Stimulated activated CD8-positive, alpha-beta memory T cell treated with anti-CD3 and anti-CD28 coated beads, Interleukin-4, amount 100 ng/mL, for 1 hour (primary cell): ENCODE results near the gene KRTAP5-3.

Experiments
- DNase-seq, 2 donors: peaks; one replicate each; pipeline ENCODE4 v3.0.0-alpha.2; 2020; ENCODE audit warnings: low read depth in 2 of 2, low spot score in 1 of 2

Gene KRTAP5-3

DNA sequence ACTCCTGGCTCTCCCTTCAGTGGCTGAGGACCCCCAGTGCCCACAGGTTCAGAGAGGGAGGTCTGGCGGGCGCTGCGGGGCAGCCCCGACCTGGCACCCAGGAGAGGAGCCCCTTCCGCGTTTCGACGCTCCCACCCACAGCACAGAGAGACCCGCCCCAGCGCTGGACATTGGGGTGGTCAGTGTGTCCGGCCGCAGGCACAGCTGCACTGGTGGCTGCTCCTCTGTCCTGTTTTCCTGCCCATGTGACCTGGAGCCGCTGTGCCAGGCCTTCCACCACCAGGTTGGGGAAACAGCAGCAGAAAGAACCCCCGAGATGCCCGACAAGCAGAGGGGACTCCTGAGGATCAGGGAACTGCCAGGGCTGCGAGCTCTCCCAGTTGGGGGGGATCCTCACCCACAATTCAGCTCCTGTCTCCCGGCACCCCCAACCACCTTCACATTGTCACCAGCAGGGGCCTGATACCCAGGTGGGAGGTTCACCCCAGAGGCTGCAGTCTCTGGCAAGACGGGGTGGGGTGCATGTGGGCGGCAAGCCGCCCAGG is 35.0 kb upstream of the KRTAP5-3 start:
- no peak for DNase-seq

DNA sequence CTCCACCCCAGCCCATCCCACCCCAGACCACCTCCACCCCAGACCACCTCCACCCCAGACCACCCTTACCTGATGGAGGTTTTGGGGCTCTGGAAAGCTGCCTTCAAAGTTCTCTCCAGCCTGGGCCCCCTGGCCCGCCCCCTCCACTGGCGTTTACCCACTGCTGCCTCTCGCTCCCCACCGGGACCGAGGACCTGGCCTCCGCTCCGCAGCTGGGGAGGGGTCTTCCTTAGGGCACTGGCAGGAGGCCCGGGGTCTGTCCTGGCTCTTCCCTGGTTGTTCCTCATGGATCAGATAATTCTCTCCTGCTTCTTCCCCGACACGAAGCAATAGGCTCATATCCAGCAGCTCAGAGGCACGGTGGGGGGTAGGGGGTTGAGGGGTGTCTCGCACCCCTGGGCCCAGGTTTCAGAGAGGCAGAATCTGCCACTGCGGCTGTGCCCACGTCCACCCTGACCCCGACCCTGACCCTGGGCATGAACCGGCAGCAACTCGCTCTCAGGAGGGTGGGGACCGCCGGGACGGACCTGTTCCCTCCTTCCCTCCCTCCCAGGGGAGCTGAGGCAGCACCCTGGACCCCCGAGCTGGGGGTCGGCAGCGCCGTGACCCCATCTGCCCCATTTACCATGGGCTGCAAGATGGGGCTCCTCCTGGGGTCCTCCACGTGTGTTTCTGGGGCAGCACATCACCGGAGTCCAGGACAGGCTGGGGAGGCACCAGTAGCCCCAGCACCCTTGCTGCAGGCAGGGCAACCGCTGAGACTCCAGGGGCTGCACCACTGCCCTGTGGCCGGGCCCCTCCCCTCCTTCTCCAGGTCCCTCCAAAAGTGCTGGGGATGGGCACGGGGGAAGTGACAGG is 34.3 kb upstream of the KRTAP5-3 start:
- DNase-seq: no peak

DNA sequence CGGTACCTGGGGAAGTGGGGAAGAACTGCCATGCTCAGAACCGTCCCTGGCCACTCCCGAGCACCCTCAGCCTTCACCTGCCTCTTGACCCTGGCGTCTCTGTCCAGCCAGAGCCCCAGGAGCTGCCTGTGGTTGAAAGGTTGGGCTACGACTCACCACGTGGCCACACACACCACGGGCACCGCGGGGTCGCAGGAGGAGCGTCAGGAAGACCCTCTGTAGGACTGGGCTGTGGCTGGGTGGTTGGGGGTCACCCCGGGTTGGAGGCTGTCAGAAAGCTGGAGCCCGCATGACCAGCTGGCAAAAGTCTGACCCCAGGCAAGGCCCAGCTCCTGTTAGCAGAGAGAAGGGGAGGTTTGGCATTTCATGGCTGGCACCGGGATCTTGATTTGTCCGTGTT is 32.8 kb upstream of the KRTAP5-3 start:
- no peak for DNase-seq

DNA sequence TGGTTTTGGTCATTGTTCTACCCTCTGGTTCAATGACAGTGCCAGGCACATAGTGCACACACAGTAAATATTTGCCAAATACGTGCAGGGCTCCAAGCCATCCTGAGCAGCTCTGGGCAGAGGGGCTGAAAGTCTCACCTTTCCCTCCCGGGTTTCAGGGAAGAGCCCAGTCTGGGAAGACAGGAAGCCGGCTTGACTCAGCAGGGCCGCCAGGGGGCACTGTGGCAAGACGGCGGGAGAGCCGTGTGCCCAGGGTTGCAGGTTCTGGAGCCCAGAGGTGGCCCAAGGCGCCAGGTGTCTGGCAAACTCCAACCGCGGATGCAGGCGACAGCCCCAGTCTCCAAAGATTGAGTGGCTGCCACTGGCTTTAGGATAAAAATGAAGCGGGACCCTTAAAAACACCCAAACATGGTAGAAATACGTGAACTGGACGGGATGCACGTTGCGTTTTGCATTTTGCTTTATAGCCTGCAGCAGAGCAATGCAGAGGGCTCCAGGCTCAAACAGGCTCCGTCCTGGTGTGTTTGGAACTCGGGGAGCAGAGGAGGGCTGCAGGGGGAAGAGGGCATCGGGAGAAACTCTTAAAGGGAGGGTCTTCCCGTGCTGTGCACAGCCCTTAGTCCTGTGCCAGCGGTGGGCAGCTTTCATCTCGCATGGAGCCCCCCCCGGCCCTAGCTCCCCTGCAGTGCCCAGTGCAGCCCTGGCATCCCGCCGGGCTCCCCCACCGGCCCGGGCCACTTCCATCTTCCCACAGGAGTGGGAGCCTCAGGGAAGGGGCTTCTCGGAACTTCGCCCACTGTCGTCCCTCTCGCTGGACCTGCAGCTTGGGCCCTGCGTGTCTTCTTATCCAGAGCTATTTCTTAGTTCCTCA is 32.0 kb upstream of the KRTAP5-3 start:
- DNase-seq: no peak

DNA sequence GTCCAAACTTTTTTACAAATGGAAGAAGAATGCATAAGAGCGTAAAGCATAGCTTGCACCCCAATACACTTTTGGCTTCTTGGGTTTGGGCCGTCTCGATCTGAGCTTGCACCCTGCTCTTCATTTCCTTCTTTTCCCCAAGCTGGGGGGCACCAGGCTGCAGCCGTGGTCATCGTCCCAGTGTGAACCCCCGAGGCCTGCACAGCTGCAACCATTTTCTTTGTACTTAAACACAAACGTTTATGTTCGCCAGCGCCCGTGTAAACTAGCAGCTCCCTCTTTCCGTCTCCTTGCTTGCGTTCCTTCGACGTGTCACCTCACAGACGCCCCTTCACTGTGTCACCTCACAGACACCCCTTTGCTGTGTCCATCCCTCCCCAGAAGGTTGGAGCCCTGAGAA is 31.4 kb upstream of the KRTAP5-3 start:
- DNase-seq: no peak

GRCh38 chr11:1639102-1639620 is 30.9 kb upstream of the KRTAP5-3 start:
- no peak for DNase-seq

GRCh38 chr11:1638344-1638743 is 30.1 kb upstream of the KRTAP5-3 start:
- DNase-seq: no peak

DNA sequence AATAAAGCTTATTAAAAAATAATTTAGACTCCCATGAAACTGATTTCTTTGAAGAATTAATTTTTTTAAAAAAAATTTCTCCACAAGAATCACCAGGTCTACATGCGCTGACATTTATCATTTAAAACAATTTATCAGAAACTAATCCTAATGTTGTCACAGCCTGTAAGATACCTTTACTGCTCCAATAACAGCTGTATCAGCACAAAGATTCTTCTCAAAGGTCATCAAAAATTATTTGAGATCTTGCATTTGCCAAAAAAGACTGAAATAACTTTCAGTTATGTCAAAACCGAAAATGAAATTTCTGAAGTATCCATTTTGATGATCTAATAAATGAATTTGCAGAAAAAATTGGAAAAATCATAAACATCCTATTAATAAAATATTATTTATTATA is 29.4 kb upstream of the KRTAP5-3 start:
- no peak for DNase-seq

- DNase-seq: no peak
Observed at GRCh38 chr11:1636291-1636950, 28.2 kb upstream of the KRTAP5-3 start.

DNA sequence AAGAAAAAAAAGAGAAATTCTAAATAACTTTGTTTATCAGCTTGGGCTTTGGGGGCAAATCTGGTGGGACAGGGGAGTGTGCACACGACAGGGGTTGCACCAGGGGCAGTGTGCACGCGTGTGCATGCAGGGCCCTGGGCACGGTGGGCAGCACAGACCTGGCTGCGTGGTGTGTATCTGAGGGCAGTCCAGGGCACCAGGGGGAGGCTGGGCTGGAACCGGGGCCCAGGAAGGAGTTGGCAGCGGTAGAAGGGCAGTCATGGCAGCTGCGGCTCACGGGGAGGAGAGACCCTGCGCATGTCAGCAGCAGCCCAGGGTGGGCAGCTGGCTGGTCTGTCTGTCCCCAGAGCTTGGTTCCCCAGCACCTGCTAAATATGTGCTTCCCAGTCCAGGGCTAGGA is 25.6 kb upstream of the KRTAP5-3 start:
- DNase-seq: no peak

- no peak for DNase-seq
Observed at GRCh38 chr11:1632053-1632714, 23.9 kb upstream of the KRTAP5-3 start.

DNA sequence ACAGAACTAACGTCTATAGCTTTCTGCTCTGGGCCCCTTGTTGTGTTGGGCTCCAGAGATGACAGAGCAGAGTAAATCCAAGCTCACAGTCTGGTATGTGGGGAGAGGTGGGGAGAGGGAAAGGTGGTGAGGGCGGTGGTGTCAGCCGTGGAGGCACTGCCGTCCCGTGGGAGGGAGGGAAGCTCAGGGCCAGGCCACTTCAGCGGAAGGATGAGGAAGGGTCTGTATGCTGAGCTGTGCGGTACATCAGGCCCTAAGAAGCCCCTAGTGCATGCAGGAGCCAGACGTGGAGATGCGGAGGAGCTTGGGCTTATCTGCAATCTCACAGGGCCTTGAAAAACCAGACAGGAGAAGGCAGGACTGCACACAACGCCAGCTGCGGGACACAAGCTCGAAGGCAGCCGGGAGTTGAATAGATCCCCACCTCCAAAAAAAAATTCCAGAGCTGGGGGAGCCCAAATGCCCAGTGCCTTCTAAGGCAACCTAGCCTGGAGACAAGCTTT is 22.9 kb upstream of the KRTAP5-3 start:
- no peak for DNase-seq

DNA sequence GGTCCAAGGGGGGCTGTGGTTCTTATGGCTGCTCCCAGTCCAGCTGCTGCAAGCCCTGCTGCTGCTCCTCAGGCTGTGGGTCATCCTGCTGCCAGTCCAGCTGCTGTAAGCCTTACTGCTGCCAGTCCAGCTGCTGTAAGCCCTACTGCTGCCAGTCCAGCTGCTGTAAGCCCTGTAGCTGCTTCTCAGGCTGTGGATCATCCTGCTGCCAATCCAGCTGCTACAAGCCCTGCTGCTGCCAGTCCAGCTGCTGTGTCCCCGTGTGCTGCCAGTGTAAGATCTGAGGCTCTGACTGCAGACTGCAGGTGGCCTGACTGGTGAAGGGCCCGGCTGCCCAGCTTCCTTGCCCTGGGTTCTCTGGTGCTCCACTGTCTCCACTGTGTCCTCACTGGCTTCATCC is 22.0 kb upstream of the KRTAP5-3 start:
- no peak for DNase-seq

GRCh38 chr11:1629326-1630185 is 21.3 kb upstream of the KRTAP5-3 start, which contains the start of gene KRTAP5-5:
KRTAP5-5 (plus strand) TSS chr11:1629775; CDS start chr11:1629841, 66 bp downstream.
- no peak for DNase-seq

- DNase-seq: peak; percentile 22 to 35
Observed at GRCh38 chr11:1628506-1629325, 20.5 kb upstream of the KRTAP5-3 start.

- no peak for DNase-seq
Observed at GRCh38 chr11:1625541-1625940, 17.3 kb upstream of the KRTAP5-3 start.

- DNase-seq: no peak
Observed at GRCh38 chr11:1624621-1625020, 16.4 kb upstream of the KRTAP5-3 start.

DNA sequence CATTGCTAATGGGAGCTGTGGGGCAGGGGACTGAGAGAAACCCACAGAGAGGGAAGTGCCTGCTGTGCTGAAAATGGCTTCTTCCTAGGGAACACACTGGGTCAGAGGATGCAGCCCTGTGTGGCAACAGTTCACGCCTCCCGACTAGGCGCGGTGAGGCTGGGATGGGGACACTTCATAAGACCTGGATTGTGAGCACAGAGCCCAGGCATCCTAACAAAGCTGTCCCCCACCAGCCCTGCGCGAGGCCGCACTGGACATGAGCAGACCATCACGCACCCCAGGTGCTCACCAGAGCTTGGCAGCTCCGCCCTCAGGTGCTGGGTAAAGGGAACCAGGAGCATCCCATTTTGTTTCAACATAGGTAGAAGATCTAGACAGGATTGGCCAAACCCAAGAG is 15.5 kb upstream of the KRTAP5-3 start:
- DNase-seq: no peak

- no peak for DNase-seq
Observed at GRCh38 chr11:1622086-1622485, 13.8 kb upstream of the KRTAP5-3 start, which contains the start of gene KRTAP5-4. KRTAP5-4 (minus strand) TSS chr11:1622138; CDS start chr11:1622093, 45 bp downstream.
